GM19240 (cell line): ENCODE data around the gene CPSF6.

Experiments
- DNase-seq: peaks from one replicate; pipeline ENCODE4 v3.0.0; 2011; ENCODE audit warnings: low spot score; ENCODE audit not compliant: insufficient read length

CPSF6 gene

DNA sequence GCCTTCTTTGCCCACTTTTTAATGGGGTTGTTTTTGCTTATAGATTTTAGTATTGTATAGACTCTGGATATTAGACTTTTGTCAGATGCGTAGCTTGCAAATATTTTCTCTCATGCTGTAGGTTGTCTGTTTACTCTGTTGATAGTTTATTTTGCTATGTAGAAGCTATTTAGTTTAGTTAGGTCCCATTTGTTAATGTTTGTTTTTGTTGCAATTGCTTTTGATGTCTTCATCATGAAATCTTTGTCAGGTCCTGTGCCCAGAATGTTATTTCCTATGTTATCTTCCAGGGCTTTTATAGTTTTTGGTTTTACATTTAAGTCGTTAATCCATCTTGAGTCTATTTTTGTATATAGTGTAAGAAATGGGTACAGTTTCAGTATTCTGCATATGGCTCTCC lies 78.9 kb downstream of the CPSF6 start:
- no peak for DNase-seq

DNA sequence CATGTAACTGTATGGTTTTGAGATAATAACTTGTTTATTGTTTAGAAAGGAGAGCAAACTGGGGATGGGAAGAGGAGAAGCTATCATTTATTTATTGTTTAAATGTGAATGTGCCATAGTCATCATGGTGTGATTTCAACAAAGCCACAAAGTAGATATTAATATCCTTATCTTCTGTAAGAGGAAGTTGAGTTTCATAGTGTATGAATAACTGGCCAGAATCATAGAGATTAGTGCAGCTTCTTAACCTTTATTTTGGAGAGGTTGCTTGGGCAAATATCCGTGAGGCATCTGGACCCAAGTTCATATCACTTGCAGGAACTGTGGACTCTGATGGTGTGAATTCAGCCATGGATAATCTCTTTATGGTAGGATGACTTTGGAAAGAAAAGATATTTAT lies 82.0 kb downstream of the CPSF6 start:
- no peak for DNase-seq
